ENCODE results near the gene TAB2. TPM values are rescaled to one million over a fixed set of nuclear protein-coding genes. Genes with fewer than 3 reads are reported as not detected.

TAB2 gene
- total RNA-seq, 1 donor from 2014 or later = 71.3 TPM

DNA sequence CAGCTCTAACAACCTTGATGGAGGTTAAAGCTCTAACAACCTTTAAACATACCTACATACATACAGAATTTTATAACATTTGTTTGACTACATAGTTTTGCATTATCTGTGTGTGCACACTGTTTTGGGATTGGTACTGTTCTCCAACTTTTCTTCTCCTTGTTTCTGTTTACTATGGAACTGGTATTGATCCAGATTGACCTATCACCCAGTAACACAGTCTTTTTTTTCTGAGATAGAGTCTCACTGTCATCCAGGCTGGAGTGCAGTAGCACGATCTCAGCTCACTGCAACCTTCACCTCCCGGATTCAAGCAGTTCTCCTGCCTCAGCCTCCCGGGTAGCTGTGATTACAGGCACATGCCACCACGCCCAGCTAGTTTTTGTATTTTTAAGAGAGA, 65.9 kb downstream of the TAB2 start:
- no peak for TF ChIP-seq CTCF (IDR thresholded peaks at IDR 0.05; ENCODE audit: unreplicated experiment)
- no peak for DNase-seq (ENCODE audit: low spot score in 2 of 2, unreplicated experiment in 2 of 2)
- Mint-ChIP-seq H3K9me3 (peaks cover 11% of the 10 kb centered on the region), H3K27ac (peak overlapping the region; percentile 6), H3K27me3 (ENCODE audit: low read depth) (no peaks in the 10 kb centered on the region), H3K4me1 (peaks cover 12% of the 10 kb centered on the region), H3K36me3 (peaks cover 42% of the 10 kb centered on the region), H3K4me3 (no peak overlapping the region)

DNA sequence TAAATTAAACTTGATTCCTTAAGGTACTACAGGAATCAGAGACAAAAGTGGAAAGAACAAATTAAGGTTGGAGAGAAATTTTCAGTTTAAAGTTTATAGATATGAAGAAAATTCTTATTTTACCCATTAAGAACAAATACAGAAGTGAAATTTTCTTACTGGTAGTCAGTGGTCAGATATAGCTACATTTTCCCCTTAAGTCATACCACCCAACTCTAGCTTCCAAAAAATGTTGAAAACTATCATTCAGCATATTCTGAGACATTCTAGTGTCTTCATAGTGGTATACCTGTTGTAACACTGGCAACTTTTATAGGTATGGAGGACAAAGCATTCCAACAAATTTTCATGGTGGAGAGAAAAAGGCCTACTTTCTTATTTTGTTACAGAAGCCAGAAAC, 67.0 kb downstream of the TAB2 start:
- no peak overlapping the region for H3K4me3 Mint-ChIP-seq
- H3K36me3 Mint-ChIP-seq = peaks cover 32% of the 10 kb centered on the region
- no peaks in the 10 kb centered on the region for H3K27me3 Mint-ChIP-seq (ENCODE audit: low read depth)
- TF ChIP-seq CTCF (IDR thresholded peaks at IDR 0.05; ENCODE audit: unreplicated experiment) = no peak
- H3K9me3 Mint-ChIP-seq = peaks cover 5% of the 10 kb centered on the region
- H3K27ac Mint-ChIP-seq = peak overlapping the region; percentile 51
- H3K4me1 Mint-ChIP-seq = peaks cover 12% of the 10 kb centered on the region
- no peak for DNase-seq (ENCODE audit: low spot score in 2 of 2, unreplicated experiment in 2 of 2)

DNA sequence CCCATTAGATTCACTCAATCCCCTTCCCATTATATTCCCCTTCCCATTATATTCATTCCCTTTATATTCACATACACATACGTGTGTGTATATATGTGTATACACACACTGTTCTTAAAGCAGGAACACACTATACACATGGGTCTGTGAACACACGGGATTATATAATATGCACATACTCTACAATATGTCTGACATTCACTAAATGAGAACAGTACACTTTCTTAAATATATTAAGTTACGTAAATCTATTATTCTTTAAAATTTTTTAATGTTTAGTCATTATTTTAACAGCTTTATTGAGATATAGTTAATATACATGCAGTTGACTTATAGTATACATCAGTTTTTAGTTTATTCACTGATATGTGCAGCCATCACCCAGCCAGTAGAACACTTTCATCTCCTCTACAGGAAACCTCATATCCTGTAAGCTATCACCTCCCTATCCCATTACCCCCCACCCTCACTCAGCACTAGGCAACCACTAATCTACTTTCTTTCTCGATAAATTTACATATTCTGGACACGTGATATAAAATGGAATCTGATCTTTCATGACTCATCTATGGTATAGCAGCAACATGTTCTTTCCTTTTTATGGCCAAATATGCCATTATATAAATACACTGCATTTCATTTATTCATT, 68.6 kb downstream of the TAB2 start:
- H3K9me3 Mint-ChIP-seq = peaks cover 9% of the 10 kb centered on the region
- TF ChIP-seq CTCF (IDR thresholded peaks at IDR 0.05; ENCODE audit: unreplicated experiment) = no peak
- peaks cover 33% of the 10 kb centered on the region for H3K36me3 Mint-ChIP-seq
- peaks cover 12% of the 10 kb centered on the region for H3K4me1 Mint-ChIP-seq
- H3K27me3 Mint-ChIP-seq (ENCODE audit: low read depth) = no peaks in the 10 kb centered on the region
- H3K27ac Mint-ChIP-seq = no peak overlapping the region
- no peak overlapping the region for H3K4me3 Mint-ChIP-seq
- DNase-seq (ENCODE audit: low spot score in 2 of 2, unreplicated experiment in 2 of 2) = no peak

- H3K27me3 Mint-ChIP-seq (ENCODE audit: low read depth) = no peaks in the 10 kb centered on the region
- peaks cover 9% of the 10 kb centered on the region for H3K9me3 Mint-ChIP-seq
- no peak for DNase-seq (ENCODE audit: low spot score in 2 of 2, unreplicated experiment in 2 of 2)
- peaks cover 34% of the 10 kb centered on the region for H3K36me3 Mint-ChIP-seq
- peaks cover 17% of the 10 kb centered on the region for H3K4me1 Mint-ChIP-seq
- no peak for TF ChIP-seq CTCF (IDR thresholded peaks at IDR 0.05; ENCODE audit: unreplicated experiment)
- H3K27ac Mint-ChIP-seq = peak overlapping the region; percentile 71
- no peak overlapping the region for H3K4me3 Mint-ChIP-seq
Measured at GRCh38 chr6:149387779-149388512, 70.4 kb downstream of the TAB2 start.

DNA sequence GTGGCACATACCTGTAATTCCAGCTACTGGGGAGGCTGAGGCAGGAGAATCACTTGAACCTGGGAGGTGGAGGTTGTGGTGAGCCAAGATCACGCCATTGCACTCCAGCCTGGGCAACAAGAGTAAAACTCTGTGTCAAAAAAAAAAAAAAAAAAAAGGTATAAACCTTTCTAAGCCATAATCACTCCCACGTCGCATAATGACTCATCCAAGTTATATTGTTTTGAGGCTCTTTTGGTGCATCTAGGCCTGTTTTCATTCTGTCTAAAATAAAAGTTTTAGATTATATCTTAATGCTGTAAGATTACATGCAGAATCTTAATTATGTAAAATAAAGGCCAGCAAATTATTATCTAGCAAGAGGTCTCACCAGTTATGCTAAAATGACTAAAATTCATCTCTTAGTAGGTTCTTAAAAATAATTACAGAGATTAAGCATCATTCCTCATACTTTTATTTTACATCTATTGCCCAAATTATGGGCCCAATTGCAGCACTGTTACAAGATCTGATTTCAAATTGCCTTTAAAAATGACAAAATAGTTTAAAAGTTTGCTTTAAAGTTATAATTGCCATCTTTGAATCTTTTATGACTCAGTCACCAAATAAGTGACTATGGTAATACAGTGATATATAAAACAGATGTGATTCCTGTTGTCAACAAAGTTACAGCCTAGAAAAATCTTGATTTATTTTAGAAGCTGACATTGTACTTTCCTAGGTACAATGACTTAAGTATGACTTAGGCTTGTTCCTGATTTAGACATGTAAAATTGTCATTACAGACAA, 72.2 kb downstream of the TAB2 start:
- Mint-ChIP-seq H3K27me3 (ENCODE audit: low read depth) (no peaks in the 10 kb centered on the region), H3K36me3 (peaks cover 33% of the 10 kb centered on the region), H3K4me1 (peaks cover 29% of the 10 kb centered on the region), H3K27ac (no peak overlapping the region), H3K9me3 (peaks cover 9% of the 10 kb centered on the region), H3K4me3 (no peak overlapping the region)
- no peak for DNase-seq (ENCODE audit: low spot score in 2 of 2, unreplicated experiment in 2 of 2)
- no peak for TF ChIP-seq CTCF (IDR thresholded peaks at IDR 0.05; ENCODE audit: unreplicated experiment)

Data from mesothelial cell of epicardium (in vitro differentiated cells).